ENCODE measurements around the gene SETDB1.
"Not testable (repeated sequence)": the region's sequence is repeated elsewhere in the genome, so short reads cannot be mapped to it uniquely, and the experiment has no call there.

The SETDB1 gene

DNA sequence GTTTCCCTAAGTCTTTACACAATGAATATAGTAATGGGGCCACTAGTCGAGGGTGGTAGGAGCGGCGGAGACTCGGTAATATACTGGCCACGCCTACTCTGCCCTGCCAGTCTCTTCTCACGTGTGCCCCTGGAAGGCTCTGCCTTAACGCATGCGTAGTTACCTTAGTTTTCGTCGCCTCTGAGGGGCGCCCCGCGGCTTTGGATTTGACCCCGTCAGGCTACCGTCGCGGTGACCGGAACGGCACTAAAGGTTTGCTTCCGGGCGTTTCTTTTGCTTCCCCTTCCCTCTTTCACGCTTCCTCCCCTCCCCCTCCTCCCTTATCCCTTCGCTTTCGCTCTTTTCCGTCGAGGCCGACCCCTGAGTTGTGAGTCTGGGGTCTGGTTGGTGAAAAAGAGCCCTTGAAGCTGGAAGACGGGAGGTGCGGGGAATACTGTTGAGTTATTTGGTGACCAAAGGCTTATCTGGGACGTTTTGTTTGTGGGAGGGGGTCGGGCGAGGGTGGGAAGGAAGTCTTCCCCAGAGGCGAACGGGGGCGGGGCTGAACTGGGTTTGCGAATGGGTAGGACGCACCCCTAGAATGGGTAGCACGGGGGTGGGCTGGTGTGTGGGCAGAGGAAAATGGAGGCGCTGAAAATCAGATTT is at the start of gene SETDB1:
SETDB1 (plus strand) TSS at position 267 of the 645 bp plus-strand sequence. CDS start 1,352 bp downstream, outside the sequence.
- peak; percentile 96 to 97 for DNase-seq

DNA sequence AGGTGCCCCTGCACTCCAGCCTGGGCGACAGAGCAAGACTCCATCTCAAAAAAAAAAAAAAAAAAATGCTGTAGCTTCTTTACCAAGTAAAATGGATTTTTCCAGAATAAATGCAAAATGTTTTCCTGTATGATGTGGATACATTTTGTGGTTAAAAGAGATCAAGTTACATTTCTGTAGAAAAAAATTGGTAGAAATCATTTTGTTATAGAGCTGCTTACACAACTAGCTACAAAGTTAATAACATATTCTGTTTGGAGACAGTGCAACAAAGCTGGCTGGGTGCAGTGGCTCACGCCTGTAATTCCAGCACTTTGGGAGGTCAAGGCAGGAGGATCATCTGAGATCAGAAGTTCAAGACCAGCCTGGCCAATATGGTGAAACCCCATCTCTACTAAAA is 47.2 kb upstream of the SETDB1 start:
- DNase-seq = not testable (repeated sequence)

DNA sequence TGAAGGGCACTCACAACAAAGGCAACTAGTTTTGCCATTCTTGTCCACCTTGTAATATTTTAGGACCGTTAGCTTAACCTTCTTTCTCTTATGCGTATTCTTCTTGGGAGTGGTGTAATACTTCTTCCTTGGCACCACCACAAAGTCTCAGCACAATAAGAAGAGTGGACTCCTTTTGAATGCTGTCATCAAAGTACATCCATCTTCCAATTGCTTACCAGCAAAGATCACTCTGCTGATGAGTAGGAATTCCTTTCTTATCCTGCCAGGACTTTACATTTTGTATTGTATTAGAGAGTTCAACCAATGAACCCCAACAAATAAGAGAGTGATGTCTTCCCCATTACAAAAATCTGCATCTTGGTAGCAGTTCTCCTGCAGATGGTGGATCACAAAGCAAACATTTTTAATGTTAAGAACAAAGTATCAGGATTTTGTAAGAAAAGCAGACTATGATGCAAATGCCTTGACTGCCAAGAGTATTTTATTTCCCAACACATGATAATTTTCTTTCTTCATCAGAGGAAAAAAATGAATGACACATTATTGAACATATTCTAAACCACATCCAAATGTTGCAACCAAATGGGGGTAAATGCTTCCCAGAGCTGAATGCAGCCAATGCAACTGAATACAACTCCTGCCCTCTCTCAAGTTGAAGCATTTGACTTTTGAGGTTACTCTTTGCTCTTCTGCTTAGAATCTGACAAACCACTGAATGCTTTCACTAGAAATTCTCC is 44.7 kb upstream of the SETDB1 start:
- no peak for DNase-seq

DNA sequence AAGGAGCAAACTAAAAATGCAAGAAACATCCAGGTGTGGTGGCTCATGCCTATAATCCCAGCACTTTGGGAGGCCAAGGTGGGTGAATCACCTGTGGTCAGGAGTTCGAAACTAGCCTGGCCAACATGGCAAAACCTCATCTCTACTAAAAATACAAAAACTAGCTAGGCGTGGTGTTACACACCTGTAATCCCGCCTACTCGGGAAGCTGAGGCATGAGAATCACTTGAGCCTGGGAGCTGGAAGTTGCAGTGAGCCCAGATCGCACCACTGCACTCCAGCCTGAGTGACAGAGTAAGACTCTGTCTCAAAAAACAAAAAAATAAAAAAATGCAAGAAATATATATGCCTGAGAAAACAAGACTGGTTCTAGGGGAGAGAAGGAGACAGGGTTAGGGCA is 43.0 kb upstream of the SETDB1 start:
- not testable (repeated sequence) for DNase-seq

DNA sequence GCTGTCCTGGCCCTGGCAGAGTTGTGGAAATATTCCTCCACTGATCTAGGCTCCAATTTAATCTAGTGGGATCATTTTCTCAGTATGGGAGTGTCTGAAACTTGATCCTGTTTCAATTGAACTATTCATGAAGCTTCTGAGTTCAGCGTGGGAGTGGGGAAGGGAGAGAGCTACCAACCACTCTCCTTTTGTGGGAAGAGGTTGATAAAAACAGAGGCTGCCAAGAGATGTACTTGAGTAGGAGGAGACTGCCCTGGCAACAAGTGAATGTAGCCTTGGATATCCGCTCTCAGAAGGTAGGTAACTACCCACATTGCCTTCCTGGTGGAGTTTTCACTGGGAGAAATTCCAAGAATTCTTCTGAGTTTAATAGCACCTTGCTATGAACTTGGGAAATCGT is 39.1 kb upstream of the SETDB1 start, which contains the start of gene CTXND2:
CTXND2 (plus strand) TSS at position 119 of the 400 bp plus-strand sequence. CDS start 25,179 bp downstream, outside the sequence.
- no peak for DNase-seq

DNA sequence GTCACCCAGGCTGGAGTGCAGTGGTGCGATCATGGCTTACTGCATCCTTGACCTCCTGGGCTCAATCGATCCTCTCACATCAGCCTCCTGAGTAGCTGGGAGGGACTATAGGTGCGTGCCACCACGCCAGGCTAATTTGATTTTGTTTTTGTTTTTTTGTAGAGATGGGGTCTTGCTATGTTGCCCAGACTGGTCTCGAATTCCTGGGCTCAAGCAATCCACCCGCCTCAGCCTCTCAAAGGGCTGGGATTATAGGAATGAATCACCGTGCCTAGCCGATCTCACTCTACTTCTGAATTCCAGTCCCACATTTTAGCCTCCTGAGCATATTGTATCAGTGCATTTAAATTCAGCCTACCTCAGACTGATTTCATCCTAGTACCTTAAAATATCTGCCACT is 37.4 kb upstream of the SETDB1 start:
- no peak for DNase-seq

DNA sequence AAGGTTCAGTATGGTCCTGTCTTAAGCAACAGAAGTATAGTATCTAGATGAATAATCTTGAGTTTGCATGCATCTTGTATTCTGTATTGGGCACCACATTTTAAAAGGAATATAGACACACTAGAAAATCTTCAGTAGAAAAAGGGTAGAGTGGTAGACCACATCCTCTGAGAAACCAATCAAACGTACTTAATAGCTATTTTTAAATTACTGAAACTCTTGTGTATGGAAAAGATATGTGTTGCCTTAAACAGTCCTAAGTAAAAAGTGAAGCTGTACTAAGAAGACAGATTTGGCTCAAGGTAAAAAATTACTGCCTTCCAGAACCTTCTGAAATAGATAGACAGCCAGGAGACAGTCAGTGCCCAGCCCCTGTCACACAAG is 36.1 kb upstream of the SETDB1 start:
- no peak for DNase-seq

DNA sequence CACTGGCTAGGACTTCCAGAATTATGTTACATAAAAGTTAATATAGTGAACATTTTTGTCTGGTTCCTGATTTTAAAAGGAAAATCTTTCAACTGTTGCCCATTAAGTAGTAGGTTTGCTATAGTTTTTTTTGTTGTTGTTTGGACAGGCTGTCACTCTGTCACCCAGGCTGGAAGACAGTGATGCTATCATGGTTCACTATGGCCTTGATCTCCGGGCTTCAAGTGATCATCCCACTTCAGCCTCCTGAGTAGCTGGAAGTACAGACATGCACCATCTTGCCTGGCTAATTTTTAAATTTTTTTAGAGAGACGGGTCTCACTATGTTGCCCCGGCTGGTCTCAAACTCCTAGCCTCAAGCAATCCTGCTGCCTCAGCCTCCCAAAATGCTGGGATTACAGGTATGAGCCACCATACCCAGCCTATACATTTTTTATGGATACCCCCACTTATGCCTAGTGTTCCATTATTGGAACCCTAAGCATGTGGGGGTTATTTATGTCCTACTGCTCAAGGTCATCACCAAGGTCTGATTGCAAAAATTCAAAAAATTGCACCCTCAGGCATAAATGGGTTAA is 32.7 kb upstream of the SETDB1 start:
- DNase-seq = no peak

DNA sequence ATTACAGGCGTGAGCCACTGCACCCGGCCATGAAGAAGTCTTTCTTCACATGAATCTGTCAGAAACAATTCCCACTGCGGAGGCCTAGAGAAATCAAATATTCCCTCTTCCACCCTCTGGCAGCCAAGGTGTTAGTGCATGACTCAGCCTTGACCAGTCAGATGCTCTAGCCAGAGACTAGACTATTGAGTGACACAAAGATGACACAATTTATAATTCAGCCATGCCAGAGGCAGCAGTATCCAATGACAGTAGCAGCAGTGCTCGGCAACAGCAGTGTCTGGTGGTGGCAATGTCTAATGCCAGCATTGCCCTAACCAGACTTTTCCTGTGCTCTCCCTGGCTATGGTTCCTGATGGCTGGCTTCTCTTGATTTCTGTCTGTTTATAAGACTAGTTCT is 30.5 kb upstream of the SETDB1 start:
- no peak for DNase-seq

DNA sequence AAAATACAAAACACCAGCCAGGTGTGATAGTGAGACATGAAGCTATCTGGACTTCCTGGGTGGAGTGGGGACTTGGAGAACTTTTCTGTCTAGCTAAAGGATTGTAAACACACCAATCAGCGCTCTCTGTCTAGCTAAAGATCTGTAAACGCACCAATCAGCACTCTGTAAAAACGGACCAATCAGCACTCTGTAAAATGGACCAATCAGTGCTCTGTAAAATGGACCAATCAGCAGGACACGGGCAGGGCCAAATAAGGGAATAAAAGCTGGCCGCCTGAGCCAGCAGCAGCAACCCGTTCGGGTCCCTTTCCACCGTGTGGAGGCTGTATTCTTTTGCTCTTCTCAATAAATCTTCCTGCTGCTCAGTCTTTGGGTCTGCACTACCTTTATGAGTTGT is 26.4 kb upstream of the SETDB1 start:
- not testable (repeated sequence) for DNase-seq

DNA sequence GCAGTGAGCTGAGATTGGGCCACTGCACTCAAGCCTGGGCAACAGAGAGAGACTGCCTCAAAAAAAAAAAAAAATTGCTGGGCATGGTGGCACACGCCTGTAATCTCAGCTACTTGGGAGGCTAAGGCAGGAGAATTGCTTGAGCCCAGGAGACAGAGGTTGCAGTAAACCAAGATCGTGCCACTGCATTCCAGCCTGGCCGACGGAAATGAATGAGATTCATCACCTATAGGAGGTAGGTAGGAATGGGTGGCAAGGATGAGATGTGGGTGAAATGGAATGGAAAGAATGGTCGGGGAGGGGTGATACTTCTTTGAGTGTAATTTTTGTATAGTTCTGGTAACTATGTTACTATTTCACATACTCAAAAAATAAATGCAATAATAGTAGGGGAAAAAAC is 23.8 kb upstream of the SETDB1 start:
- no peak for DNase-seq

DNA sequence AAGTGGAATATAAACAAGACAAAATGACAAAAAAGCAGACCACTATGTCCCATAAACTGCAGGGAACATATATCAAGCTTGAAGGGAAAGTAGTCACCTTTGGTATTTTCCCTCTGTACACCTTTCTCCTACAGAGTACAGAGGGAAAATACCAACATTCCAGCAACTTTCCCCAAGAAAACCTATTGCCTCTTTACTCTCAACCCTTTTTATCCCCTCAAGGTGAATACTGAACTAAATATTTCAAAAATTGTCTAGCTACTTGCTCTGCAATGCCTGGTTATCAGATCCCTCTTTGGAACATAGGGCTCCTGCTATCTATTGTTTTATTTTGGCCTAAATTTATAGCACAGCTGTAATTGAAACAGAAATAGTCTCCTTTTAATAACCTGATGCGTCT is 23.4 kb upstream of the SETDB1 start:
- DNase-seq = no peak

DNA sequence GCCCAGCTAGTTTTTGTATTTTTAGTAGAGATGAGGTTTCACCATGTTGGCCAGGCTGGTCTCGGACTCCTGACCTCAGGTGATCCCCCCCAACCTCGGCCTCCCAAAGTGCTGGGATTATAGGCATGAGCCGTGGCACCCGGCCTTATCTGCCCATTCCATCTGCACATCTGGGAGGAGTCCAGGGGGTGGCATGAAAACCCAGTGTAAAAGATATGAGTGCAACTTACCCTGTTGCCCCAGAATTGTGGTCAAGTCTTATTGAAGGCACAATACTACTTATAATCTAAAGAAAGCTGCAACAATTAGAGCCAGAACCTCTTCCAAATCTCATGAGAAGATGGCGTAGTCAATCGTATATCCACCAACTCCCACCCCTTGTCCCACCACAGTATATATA is 20.9 kb upstream of the SETDB1 start:
- DNase-seq = no peak

DNA sequence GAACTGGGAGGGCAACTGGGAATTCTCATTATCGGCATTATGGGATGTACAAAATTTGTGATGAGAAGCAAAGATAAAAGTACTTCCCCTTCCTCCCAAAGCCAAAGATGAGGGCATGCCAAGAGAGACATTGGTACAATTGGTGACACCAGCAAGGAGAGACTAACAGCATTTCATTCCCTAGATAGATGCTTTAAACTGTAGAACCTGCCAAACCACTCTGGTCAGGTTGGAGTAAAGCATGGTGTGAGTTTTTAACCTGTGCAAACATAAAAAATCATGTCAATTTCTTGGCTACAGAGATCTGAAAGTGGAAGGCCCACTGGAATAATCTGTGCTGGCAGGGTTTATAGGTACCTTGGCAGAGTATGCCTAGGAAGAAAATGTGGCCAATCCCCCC is 19.8 kb upstream of the SETDB1 start:
- no peak for DNase-seq

DNA sequence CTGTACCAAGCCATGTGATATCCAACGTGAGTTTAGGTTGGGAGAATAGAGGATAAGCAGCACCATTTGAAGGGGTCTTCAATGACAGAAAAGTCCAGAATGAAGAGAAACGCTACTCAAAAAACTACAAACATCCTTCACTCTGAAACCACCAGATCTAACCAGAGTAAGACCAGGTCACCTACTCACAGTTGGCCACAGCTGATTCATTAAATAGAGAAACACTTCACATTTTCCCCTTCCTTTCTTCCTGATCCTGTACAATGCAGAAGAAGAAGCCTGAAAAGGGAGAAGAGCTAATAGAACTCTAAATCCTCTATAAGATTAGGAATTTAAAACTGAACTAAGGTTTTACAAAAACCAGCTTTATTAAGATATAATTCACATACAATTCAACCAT is 19.4 kb upstream of the SETDB1 start:
- DNase-seq = no peak

DNA sequence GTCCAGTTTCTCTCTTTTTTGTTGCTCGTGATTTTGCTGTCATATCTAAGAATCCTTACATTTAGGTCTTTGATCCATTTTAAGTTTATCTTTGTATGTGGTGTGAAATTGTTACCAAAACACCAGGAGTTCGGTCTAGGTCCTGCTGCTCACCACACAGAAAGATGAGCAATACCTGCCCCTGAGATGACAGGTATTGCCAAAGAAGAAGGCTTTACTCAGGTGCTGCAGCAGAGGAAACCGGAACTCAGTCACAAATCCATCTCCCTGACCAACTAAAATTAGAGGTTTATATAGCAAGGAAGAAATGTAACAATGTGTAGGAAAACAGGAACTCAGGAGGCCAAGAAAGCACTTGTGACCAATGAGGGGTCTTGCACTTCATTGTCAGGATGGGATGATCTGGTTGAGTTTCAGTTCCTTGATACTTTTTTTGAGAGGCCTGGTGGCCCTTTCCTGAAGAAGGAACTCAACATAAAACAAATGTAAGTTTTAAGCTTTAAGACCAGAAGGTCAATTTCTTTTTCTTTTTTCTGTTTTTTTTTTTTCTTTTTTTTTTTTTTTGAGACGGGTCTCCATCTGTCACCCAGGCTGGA is 16.5 kb upstream of the SETDB1 start:
- DNase-seq = no peak

DNA sequence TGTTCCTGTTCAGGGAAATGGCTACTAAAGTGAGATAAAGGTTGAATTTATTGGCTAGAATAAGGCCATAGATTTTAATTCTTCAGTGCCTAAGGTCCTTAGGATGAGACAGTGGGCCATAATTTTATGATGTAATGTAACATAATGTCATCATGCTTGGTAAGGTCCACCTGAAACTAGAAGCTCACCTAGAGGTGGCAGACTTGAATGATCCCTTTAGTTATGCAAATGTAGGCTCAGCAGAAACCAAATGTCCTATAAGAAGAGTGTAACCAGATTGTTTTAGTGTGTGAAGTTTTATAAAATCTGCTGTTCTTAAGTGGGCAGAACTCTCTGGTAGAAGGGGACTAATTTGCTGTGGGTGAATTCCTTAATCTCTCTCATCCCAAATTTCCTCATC is 13.5 kb upstream of the SETDB1 start:
- no peak for DNase-seq

DNA sequence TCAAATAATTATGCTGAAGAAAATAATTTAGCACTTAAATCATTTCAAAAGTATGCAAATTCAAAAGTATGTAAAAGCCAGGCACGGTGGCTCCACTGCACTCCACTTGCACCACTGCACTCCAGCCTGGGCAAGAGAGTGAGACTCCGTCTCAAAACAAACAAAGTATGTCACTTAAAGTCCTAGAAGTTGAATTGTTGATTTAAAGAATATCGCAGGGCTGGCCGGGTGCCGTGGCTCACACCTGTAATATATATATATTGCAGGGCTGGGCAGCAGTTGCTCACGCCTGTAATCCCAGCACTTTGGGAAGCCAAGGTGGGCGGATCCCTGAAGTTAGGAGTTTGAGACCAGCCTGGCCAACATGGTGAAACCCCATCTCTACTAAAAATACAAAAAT is 8.8 kb upstream of the SETDB1 start:
- no peak for DNase-seq

DNA sequence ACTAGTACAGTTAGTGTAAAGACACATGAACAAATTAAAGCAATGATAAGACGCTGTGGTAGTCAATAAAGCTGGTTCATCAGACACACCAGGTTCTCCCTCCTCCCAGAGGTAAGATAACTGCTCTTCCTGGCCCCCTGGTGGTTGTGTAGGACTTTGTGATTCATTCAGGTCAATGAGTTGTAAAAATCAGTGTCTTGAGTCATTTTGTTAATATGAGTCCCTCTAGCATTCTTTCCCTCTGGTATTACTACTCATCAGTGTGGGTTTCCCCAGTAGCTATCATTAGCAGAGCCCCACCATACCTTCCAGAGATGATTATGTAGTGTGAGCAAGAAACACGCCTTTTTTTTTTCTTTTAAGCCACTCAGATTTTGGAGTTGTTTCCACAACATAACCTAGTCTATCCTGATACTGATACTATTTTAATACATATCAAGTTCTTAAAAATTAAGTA is 3.6 kb upstream of the SETDB1 start:
- DNase-seq = peak; percentile 77 to 78

DNA sequence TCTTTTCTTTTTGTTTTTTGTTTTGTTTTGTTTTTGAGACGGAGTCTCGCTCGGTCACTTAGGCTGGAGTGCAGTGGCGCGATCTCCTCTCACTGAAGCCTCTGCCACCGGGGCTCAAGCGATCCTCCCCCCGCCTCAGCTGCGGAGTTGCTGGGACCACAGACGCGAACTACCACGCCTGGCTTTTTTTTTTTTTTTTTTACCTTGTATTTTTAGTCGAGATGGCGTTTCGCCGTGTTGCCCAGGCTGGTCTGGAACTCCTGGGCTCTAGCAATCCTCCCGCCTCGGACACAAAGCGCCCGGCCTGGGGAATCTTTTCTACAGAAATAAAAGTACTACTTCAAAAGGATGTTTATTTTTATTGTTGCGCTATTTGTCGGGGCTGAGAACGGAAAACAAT is 1.1 kb upstream of the SETDB1 start:
- peak; percentile 6 to 17 for DNase-seq

DNA sequence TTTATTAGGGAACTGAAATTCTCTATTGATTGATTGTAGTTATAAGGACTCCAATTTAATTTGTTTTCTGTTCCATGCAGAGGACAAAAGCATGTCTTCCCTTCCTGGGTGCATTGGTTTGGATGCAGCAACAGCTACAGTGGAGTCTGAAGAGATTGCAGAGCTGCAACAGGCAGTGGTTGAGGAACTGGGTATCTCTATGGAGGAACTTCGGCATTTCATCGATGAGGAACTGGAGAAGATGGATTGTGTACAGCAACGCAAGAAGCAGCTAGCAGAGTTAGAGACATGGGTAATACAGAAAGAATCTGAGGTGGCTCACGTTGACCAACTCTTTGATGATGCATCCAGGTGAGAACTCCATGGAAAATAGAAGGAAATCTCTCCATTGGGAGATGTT is 1.5 kb downstream of the SETDB1 start:
- DNase-seq = no peak

DNA sequence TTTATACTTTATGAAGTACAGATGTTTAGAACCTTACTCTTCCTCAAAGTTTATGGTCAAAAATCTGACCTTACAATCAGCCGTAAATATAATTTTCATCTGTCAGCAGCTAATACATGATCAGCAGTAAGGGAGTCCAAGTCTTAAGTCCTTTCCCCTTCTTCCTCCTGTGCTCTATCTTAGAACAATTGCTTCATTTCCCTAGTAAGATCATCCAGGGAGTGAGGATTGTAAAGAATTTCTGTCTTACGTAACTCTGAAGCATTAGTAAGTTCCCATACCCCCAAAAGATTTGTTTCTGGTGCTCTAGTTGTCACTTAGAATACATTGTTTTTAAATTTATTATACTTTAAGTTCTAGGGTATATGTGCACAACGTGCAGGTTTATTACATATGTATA is 2.1 kb downstream of the SETDB1 start:
- DNase-seq = no peak

DNA sequence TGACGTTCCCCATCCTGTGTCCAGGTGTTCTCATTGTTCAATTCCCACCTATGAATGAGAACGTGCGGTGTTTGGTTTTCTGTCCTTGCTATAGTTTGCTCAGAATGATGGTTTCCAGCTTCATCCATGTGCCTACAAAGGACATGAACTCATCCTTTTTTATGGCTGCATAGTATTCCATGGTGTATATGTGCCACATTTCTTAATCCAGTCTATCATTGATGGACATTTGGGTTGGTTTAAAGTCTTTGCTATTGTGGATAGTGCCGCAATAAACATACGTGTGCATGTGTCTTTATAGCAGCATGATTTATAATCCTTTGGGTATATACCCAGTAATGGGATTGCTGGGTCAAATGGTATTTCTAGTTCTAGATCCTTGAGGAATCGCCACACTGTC is 2.6 kb downstream of the SETDB1 start:
- DNase-seq = not testable (repeated sequence)

DNA sequence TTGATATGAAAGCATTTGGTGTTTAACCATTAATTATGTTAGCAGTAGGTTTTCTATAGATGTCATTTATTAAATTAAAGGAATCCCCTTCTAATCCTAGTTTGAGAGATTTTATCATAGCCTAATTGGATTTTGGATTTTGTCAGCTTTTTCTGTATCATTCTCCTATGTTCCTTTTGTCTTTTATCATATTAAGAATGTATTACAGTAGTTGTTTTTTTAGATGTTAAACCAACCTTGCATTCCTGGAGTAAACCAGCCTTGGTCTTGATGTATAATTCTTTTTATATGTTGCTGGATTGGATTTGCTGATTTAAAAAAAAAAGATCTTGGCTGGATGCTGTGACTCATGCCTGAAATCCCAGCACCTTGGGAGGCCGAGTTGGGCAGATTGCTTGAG is 5.6 kb downstream of the SETDB1 start:
- peak in 1 of 2 donors; percentile 7 for DNase-seq

Data from CD4-positive, alpha-beta T cell treated with Interleukin-1 beta for 1 hour (primary cell).